ENCODE results near the gene KBTBD3.
"Not testable (repeated sequence)": the region's sequence is repeated elsewhere in the genome, so short reads cannot be mapped to it uniquely, and the experiment has no call there.

Gene KBTBD3

GRCh38 chr11:106011481-106011880 lies 65.7 kb downstream of the KBTBD3 start:
- no peak for DNase-seq (ENCODE audit: low read depth)

- DNase-seq (ENCODE audit: low read depth), result not testable (repeated sequence)
Observed at GRCh38 chr11:106003094-106003493, 74.1 kb downstream of the KBTBD3 start.

GRCh38 chr11:106001304-106002012 lies 75.7 kb downstream of the KBTBD3 start:
- DNase-seq (ENCODE audit: low read depth), result no peak

Data from HS-5 (cell line).